ENCODE results near the gene PLEKHH1. TPM values are rescaled to one million over a fixed set of nuclear protein-coding genes. Genes with fewer than 3 reads are reported as not detected.
A peak's percentile ranks its signal among the peaks of the same experiment; 100 is the strongest.

PLEKHH1 gene
- total RNA-seq, 1 experiment from 2014 or later: 35.3 TPM

- no peaks in the 10 kb centered on the region for H3K27me3 ChIP-seq (ENCODE audit: insufficient read depth, low read length)
- no peak overlapping the region for H2BK20ac ChIP-seq (ENCODE audit: low read depth, low read length, poor library complexity, severe bottlenecking)
- no peak overlapping the region for H2AK5ac ChIP-seq (ENCODE audit: insufficient read length, low read length)
- H3K9me3 Mint-ChIP-seq: no peaks in the 10 kb centered on the region
- H2BK12ac ChIP-seq (ENCODE audit: insufficient read length, low read depth, low read length): no peak overlapping the region
- no peaks in the 10 kb centered on the region for H3K79me2 ChIP-seq (ENCODE audit: insufficient read depth, low read length)
- H2BK5ac ChIP-seq (ENCODE audit: insufficient read length, low read length): peak overlapping the region; percentile 82
- H3K79me1 ChIP-seq (ENCODE audit: insufficient read depth, low read depth, low read length, poor library complexity, severe bottlenecking): no peaks in the 10 kb centered on the region
- no peak overlapping the region for H4K91ac ChIP-seq (ENCODE audit: insufficient read length, low read depth, low read length)
- H4K8ac ChIP-seq (replicated peaks; ENCODE audit: insufficient read length, low read depth, low read length): no peak overlapping the region
- WGBS (ENCODE audit: extremely low coverage, insufficient read length, low lambda C conversion rate): no CpG with 5 or more reads among the region's 4 CpGs
- H3K23me2 ChIP-seq (ENCODE audit: insufficient read length, low read depth, low read length, poor library complexity, severe bottlenecking): no peaks in the 10 kb centered on the region
- H3K9me3 ChIP-seq (ENCODE audit: control insufficient read depth, low read depth, low read length): no peaks in the 10 kb centered on the region
- no peak overlapping the region for H4K5ac ChIP-seq (ENCODE audit: insufficient read length, low read depth, low read length)
- no peak overlapping the region for H2BK15ac ChIP-seq (ENCODE audit: low read depth, low read length)
- H3K27me3 Mint-ChIP-seq (ENCODE audit: low read depth): no peaks in the 10 kb centered on the region
- peaks cover 3% of the 10 kb centered on the region; the same call in 1 of the 2 replicates for H3K4me1 ChIP-seq (ENCODE audit: insufficient read depth, low read length)
- no peaks in the 10 kb centered on the region for H4K20me1 ChIP-seq (ENCODE audit: control insufficient read depth, insufficient read depth, insufficient read length)
- H3K23ac ChIP-seq (ENCODE audit: insufficient read length, low read depth, low read length): no peak overlapping the region
- no peak overlapping the region for H3K4me3 Mint-ChIP-seq
- no peak overlapping the region for H3T11ph ChIP-seq (ENCODE audit: low read length)
- no peak for TF ChIP-seq CTCF (conservative IDR thresholded peaks at IDR 0.05)
- H2AFZ ChIP-seq (ENCODE audit: low read length): no peak overlapping the region
- H3K4me2 ChIP-seq (ENCODE audit: insufficient read depth, insufficient read length, low read length): no peak overlapping the region
- no peak overlapping the region for H3K56ac ChIP-seq (ENCODE audit: insufficient read length, low read depth, low read length)
- H3K18ac ChIP-seq (ENCODE audit: insufficient read length, low read depth, low read length): no peak overlapping the region
- H3K27ac Mint-ChIP-seq: peak overlapping the region; percentile 12 to 82 (median 37); a peak in 4 of 7 replicates
- peak overlapping the region; percentile 17 for H3K9ac ChIP-seq (ENCODE audit: extremely low read depth, insufficient read length, low read length)
- H3K14ac ChIP-seq (ENCODE audit: insufficient read depth, low read length): 0 out of 2 replicates have a peak overlapping the region, but pooled peaks have one; percentile 49
- no peak for DNase-seq
- peaks cover 7 to 14% of the 10 kb centered on the region in 2 experiments for H3K4me1 Mint-ChIP-seq
- H3K27ac ChIP-seq (ENCODE audit: insufficient read length, low read depth, low read length): no peak overlapping the region
- peaks cover 13 to 60% (median 30%) of the 10 kb centered on the region in 3 experiments; a peak in 6 of 7 replicates for H3K36me3 Mint-ChIP-seq (ENCODE audit: insufficient read depth in 1 of 3, low read depth in 3 of 3)
- H2BK120ac ChIP-seq (ENCODE audit: low read depth, low read length, poor library complexity, severe bottlenecking): no peak overlapping the region
- H3K4ac ChIP-seq (ENCODE audit: low read depth, low read length): no peak overlapping the region
Observed at GRCh38 chr14:67559639-67560038, 26.5 kb downstream of the PLEKHH1 start.

Measured in H9 (cell line).